Stimulated activated CD4-positive, alpha-beta T cell treated with anti-CD3 and anti-CD28 coated beads, Interleukin-12 subunit alpha, Interleukin-12 subunit beta, amount 100 ng/mL, for 24 hours (primary cell): ENCODE data around the gene TIGD4.
"Not testable (repeated sequence)": the region's sequence is repeated elsewhere in the genome, so short reads cannot be mapped to it uniquely, and the experiment has no call there.

Source experiments
- DNase-seq, 2 experiments: peaks; one replicate each; pipeline ENCODE4 v3.0.0-alpha.2; 2020; ENCODE audit warnings: low read depth in 2 of 2

TIGD4 gene

DNA sequence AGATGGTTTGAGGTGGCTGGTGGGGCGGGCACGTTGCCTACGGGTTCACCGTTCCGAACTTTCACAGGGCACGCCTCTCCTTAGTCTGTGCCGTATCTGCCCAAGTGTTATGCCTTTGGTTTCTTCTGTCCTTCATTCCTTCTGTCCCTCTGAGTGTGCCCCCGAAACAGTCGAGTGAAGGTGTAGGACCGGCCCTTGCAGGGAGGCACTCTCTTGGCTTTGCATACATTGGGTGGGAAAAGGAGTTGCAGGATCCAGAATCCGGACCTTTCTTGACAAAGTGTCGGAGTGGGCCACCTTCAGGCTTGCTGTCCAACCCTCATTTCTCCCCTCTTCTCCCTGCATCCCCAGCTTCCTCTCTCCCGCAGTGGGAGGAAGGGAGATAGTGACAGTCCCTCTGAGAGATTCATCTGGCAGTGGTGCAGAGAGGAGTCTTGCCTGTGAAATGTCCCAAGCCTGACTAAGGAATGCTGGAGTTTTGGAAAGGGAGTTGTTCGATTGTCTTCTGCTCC lies 793 bp upstream of the TIGD4 start:
- DNase-seq, result peak in 1 of 2 experiments; percentile 41

DNA sequence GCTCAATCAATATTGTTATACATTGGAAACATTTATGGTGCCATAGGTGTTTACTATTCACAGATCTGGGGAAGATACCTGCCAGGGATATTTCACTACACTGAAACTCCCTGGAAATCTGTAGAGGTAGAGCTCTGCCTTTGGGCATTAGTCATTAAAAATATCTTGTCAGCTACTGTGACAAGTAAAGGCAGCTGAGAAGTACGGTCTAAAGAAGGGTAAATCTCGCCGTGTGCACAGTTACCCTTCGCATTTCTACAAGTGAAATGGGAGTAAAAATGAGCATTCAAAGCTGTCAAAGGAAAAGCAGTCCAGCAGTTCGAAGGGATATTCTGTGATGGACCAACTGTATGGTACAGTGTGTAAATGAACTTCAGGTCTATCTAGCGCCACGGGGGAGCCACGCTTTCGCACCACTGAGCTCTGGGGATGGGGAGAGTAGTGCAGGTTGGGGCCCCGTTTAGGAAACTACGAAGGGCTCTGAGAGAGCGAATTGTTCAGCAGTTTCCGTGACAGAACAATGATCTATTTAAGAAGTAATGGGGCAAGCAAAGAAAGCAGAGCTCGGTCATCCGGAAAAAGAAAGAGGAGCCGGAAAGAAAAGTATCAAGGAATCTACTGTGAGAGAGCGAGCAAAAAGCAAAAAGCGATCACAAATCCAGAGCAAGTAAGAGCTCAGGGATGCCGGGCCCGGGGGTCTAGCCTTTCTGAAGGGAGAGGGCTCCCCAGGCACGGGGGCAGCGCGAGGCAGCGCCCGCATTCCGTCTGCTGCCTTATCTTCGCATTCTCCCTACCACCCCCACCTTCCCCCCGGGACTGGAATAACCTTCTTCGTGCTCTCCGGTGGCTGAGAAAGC lies 646 bp downstream of the TIGD4 start:
- peak in 1 of 2 experiments; percentile 6 for DNase-seq

DNA sequence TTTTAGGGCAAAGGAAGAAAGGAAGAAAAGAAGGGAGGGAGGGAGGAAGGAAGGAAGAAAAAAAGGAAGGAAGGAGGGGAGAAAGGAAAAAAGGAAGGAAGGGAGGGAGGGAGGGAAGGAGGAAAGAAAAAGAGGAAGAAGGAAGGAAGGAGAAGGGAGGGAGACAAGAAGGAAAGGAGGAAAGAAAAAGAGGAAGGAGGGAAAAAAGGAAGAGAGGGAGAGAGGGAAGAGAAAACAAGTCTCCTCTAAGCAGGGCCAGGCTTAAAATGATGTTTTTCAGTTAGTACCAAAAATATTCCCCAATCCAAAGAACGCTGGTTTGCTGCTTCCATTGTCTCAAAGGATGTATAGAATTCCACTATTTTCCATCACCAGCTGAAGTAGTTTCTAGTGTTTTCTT lies 2.0 kb downstream of the TIGD4 start:
- DNase-seq, result no peak

DNA sequence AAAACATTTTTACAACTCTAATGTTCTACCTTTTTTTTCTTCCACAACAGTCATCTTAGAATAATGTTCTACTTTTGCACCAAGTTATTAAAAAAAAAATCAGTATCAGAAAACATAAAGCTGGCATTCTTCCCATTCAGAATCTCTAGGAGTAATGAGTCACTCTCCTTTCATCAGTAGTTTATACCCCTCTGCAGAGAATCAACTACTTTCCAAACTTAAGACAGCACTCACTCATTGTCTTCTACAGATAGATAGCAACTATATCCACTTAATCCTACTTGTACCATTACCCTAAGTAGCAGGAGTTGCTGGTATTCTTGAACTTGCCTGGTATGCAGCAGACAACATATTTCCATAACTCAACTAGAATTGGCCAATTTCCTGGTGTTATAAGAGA lies 3.2 kb downstream of the TIGD4 start:
- no peak for DNase-seq

DNA sequence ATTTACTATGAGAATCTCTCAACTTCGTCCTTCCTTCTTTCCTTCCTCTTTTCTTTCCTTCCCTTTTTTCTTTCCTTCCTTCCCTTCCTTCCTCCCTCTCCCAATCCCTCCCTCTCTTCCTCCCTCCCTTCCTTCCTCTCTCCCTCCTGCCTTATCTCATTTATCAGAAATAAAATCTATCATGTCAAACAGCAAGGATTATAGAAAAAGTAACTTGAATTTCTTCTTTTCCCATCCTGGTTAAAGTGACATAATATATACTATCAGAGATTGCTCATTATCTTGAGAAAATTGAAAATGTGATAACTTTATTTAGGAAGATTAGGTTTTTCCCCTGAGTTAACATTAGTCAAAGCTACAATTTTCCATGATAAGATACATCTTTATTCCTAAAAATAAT lies 5.6 kb downstream of the TIGD4 start:
- no peak for DNase-seq

DNA sequence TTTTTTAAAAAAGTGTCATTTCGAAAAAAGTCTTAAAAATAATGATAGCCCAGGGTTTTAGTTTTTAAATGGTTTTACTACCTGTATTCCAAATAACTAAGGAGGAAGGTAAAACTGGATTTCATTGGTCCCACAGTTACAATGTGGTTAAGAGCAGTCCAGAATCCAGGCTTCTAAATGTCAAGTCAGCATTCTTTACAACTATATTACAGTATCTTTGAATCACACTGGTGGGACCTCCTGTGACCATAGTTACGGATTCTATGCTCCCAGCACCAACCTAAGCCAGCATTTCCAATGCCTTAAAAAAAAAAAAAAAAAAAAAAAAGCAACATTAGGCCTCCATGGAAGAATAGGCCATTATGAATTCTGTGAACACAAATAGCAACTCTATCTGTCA lies 6.2 kb downstream of the TIGD4 start:
- no peak for DNase-seq

DNA sequence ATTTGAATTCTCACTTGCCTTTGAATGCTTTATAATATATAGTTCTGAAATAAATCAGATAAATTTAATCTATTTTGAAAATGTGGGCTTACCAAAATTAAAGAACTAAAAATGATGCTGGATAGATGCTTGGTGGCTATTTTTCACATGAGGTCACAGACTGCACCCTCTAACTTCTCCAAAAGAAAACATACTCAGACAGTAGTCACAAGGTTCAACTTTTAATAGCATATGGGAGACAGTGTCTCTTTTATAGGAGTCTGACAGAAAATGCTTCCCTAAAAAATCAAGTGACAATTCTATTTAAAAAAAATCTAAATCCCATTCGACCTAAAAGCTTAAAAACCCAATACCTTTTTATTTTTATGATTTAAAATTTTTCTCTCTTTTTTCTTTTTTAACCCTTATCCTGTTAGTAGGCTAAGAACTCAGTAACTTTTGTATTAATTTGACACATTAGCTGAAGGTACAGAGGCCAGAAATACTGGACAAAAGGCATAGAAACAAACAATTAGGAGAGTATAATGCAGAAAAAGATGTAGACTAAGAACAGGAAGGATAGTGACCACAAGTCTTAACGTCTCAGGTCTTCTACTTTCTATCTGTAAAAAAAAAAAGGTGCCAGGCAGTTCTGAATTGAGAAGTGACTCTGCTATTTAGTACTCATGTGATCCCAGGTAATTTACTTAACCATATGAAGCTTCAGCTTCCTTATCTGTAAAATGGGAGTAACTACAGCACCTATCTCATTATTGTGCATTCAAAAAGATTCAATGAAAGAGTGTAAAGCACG lies 7.6 kb downstream of the TIGD4 start:
- DNase-seq, result no peak

DNA sequence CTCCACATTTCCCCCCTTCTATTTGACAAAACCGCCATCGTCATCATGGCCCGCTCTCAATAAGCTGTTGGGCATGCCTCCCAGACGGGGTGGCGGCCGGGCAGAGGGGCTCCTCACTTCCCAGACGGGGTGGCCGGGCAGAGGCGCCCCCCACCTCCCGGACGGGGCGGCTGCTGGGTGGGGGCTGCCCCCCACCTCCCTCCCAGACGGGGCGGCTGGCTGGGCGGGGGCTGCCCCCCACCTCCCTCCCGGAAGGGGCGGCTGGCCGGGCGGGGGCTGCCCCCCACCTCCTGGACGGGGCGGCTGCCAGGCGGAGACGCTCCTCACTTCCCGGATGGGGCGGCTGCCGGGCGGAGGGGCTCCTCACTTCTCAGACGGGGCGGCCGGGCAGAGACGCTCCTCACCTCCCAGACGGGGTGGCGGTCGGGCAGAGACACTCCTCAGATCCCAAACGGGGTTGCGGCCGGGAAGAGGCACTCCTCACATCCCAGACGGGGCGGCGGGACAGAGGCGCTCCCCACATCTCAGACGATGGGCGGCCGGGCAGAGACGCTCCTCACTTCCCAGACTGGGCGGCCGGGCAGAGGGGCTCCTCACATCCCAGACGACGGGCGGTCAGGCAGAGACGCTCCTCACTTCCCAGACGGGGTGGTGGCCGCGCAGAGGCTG lies 14.3 kb downstream of the TIGD4 start:
- not testable (repeated sequence) for DNase-seq

DNA sequence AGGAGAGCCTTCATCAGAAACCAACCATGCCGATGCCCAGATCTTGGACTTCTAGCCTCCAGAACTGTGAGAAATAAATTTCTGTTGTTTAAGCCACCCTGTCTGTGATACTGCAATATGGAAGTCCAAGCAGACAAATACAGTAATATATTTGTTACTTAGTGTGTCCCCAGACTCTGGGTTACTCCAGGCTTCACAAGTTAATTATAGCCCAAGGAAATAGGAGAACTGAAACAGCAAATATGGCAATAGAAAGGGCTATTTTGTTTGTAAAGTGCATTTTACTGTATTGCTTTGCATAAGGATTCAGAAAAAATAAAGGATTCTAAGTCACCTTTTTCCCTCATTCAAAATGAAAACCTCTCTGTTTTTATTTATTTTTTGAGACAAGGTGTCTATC lies 15.7 kb downstream of the TIGD4 start:
- no peak for DNase-seq

DNA sequence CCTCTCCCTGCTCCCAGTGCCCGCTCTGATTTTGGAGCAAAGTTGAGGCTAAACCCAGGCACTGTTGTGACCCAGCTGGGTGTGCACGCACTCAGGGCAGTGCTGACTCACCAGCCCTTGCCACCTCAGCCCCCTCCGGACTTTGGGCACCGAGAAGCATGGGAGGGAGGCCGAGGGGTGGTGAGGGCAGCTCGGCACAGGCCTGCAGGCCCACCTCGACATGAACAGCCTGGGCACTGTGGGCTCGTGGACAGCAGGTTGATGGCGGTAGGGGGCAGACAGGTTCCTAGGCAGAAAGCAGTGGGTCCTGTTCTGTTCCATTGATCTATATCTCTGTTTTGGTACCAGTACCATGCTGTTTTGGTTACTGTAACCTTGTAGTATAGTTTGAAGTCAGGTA lies 30.9 kb downstream of the TIGD4 start:
- DNase-seq, result no peak

DNA sequence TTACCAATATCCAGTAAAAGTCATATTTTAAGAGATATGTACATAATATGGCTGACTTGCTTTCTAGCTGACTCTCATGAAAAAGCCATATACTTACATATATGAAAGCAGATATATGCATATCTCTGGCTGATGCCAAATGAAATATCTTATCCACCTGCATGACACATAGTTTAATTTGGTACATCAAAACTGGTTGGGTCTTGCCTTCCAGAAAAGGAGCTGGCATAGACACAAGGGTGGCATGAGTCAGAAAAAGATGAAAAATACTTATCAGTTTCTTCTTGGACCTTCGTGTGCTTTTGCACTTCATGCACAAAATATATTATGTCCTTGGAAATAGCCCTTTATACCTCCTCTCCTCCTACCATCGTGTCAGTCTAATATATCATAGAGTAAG lies 32.1 kb downstream of the TIGD4 start:
- no peak for DNase-seq

DNA sequence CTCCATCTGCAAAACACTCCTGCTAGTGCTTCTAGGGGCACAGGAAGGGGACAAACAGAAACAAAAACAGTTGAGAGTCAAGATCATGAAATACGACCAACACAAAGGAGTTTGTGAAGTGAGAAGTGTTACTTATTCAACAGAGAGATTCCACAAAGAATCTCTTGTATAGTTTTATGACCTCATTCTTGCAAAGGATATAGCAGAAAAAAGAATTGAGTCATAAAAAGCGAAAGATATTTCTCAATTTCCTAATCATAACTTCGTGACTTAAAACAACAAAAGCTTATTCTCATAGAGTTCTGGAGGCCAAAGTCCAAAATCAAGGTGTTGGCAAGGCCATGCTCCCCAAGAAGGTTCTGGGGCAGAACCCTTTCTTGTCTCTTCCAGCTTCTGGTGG lies 40.7 kb downstream of the TIGD4 start:
- no peak for DNase-seq

DNA sequence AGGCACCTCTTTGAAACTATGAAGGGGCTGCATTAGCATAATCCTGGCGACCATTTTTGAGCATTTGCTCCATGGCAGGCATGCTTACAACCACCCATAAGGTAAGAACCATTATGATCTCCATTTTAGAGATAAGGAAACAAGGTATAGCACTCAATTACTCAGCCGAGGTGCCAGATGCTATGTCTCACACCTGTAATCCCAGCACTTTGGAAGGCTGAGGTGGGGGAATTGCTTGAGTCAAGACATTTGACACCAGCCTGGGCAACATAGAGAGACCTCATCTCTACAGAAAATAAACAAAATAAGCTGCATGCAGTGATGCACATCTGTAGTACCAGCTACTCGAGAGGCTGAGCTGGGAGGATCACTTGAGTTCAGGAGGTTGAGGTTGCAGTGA lies 43.6 kb downstream of the TIGD4 start:
- no peak for DNase-seq

DNA sequence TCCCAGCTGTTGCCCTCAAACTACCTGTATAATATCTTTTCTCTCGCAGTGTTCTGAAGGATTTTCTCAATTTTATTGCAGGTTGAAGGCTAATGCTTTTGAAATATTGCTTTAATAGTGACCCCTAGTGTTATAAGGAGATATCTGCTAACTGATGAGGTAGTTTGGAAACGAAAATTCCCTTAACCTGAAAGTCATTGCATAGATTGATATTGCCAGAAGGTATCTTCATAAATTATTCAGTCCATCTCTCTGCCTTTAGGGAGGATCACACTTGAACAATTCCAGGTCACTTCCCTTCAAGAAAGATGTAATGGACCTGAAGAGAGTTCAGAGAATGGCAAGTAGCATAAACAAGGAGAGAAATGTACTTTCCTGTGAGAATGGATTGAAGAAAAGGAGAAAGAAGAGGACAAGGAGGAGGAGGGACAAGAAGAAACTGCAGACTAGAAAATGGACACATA lies 44.1 kb downstream of the TIGD4 start:
- DNase-seq, result no peak

DNA sequence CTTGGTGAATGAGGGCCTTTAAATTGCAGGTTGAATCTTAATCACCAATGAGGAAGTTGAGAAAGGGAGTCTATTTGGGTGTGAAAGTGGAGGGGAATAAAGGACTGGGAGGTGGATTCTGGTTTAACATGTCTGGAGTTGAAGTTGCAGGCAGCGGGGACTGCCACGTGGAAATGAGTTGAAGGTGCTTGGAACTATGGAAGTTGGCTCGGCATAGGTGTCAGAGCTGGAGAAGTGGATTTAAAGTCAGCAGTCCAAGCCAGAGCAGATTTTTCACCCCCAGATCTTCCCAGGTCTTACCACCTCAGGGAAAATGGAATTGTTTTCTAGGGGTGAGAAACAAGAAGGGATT lies 44.9 kb downstream of the TIGD4 start:
- DNase-seq, result no peak

DNA sequence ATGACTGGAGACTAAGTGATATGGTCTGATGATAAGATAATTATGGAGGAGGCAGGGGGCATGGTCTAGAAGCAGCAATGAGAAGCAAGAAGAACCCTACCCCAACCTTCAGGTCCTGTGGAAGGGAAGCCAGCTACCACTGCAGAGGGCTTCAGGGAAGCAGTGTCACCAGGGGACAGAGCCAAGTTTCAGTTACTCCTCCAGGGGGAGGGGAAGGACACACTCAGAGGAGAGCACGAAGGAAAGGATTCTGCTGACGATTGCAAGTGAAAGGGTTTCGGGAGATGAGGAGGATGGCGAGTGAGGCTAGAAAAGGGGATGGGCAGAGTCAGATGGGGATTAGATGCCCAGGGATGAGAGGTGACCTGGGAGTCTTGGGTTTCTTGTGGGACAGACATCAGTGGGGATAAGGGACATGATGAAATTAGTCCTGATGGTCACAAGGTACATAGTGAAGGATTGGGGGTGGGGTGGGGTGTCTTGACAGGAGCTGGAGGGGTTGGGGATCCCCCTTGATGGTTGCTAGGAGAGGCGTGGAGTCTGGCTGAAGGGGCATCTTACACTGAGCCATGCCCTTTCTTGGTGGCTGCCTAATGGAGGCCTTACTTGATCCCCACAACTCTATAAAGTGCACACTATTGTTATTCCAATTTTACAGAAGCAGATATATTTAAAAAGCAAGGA lies 45.4 kb downstream of the TIGD4 start:
- no peak for DNase-seq

DNA sequence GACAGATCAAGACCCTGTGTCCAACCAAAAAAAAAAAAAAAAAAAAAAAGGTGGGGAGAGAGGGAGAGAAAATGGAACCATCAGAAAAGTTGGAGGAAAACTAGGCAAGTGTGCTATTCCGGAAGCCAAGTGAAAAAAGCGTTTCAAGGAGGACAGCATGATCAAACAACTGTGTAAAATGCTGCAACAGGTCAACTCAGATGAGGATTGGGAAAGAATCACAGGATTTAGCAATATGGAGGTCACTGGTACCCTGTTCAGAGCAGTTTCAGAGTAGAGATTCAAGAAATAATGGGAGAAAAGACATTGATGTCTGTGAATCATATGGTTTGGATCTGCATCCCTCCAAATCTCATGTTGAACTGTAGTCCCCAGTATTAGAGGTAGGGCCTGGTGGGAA lies 47.5 kb downstream of the TIGD4 start:
- no peak for DNase-seq

DNA sequence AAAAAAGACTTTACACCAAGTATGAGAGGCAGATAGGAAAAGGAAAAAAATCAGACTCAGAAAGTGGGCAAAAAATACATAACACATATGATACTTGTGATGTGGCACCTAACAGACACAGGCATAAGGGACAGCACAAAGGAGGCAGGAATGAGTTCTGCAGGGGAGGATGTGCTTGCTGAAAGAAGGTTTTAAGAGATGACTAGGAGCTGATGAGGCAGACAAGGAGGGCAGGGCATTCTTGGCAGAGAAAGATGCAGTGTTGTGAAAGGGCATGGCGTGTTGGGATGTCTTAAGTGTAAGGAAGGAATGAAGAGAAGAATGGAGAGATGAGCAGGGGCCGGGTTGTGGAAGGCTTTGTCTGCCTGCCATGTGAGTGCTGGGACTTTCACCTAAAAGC lies 50.1 kb downstream of the TIGD4 start:
- DNase-seq, result no peak

DNA sequence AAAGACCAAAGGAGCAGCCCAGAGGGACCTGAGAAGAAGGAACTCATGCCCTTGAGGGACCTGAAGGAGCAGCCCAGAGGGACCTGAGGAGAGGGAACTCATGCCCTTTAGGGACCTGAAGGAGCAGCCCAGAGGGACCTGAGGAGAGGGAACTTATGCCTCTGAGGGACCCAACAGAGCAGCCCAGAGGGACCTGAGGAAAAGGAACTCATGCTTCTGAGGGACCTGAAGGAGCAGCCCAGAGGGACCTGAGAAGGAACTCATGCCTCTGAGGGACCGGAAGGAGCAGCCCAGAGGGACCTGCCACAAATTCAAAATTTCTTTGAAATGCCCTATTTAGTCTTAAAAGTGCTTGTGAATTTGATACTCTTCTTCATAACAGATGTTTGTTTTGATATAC lies 51.2 kb downstream of the TIGD4 start:
- no peak for DNase-seq

DNA sequence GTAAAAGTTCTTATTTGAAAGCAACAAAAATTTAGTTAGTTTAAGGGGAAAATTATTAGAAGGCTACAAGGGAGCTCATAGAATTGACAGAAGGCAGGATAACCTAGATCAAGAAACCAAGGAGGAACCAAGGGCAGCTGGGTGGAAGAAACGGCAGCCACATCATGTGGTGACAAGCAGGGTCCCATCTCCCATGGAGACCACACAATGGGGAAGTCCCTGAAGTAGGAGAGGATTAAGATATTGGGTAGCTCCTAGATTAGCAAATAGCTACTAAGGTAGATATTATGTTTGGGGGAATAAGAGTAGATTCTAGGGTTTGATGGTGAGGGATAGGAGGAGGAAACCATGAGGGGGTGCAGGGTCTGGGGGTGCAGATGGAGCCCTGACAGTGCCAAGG lies 51.7 kb downstream of the TIGD4 start:
- DNase-seq, result no peak

DNA sequence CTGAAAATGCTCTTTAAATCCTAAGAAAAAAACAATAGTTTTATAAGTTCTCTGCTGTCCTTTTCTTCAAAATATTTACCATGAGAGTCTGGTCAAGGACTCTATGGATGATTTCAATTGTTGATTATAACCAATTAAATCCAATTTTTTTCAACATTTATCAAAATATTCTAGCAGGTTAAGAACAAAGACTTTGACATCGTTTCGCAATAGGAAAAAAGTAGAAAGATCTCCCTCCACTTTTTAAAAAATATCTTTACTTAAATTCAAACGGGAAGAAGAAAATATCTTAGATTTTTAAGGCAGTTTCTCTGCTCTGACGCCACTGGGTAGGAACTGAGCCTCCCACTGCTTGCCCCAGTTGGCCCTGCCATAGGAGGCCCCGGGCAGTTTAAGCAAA lies 55.0 kb downstream of the TIGD4 start:
- no peak for DNase-seq

DNA sequence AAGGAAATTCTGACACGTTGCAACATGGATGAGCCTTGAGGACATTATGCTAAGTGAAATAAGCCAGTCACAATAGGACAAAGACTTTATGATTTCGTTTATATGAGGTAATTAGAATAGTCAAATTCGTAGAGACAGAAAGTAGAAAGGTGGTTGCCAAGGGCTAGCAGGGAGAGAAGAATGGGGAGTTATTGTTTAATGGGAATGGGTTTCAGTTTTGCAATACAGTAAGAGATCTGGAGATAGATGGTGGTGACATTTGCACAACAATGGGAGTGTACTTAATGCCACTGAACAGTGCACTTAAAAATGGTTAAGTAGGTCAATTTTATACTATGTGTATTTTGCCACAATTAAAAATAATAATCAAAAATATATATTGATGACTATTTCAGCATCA lies 56.3 kb downstream of the TIGD4 start:
- no peak for DNase-seq
